Esophagus mucosa (tissue), 1 donor: Measurements from ENCODE around the gene SLC16A9. TPM values are rescaled to one million over a fixed set of nuclear protein-coding genes. Genes with fewer than 3 reads are reported as not detected.

ENCODE experiments used
- ATAC-seq: fragments of 200-7000 bp; cut with Tn5 transposase; one replicate; pipeline ENCODE4 v1.9.1; 2020
- total RNA-seq: library from RNA; stranded (reverse); gene quantifications from one replicate; pipeline ENCODE4 v1.2.4, GENCODE V29; 2023
- donor health status: DM: yes; HTN: yes; CAD: no.

The SLC16A9 gene
- total RNA-seq, 1 donor from 2014 or later: 14.3 TPM

DNA sequence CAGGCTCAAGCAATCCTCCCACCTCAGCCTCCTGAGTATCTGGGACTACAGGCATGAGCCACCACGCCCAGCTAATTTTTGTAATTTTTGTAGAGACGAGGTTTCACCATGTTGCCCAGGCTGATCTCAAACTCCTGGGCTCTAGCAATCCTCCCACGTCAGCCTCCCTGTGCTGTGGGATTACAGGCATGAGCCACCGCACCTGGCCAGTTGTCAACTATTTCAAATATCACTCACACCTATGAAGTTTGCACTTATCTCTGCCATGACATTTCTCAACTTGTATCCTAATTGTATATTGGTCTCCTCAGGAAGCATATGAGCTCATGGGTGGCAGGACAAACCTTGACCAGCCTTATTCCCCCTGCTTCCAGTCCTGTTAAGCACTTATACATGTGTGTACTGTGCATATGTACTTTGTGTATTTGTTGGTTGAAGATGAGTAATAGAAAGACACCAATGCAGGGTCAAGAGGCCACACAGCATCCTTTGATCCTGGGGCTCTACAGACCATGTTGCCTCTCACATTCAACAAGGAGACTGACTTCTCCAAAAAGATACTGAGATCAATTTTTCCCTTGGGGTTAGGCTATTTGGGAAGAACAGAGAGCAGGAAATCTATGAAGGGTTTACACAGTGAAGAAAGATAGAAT is 82.2 kb downstream of the SLC16A9 start:
- no peak for ATAC-seq

DNA sequence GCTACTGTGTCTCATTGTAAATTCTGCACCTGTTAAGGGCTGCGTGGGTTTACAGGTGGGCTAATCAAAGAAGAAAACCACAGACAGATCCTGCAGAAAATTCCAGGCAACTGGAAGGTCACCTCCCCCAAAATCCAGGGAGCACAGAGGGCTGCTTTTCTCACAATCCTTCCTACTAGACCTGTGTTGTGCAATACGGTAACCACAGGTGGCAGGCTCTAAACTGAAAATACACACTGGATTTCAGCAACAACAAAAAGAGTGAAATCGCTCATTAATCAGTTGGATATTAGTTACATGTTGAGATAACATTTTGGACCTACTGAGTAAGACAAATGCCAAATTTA is 83.2 kb downstream of the SLC16A9 start:
- ATAC-seq: no peak

DNA sequence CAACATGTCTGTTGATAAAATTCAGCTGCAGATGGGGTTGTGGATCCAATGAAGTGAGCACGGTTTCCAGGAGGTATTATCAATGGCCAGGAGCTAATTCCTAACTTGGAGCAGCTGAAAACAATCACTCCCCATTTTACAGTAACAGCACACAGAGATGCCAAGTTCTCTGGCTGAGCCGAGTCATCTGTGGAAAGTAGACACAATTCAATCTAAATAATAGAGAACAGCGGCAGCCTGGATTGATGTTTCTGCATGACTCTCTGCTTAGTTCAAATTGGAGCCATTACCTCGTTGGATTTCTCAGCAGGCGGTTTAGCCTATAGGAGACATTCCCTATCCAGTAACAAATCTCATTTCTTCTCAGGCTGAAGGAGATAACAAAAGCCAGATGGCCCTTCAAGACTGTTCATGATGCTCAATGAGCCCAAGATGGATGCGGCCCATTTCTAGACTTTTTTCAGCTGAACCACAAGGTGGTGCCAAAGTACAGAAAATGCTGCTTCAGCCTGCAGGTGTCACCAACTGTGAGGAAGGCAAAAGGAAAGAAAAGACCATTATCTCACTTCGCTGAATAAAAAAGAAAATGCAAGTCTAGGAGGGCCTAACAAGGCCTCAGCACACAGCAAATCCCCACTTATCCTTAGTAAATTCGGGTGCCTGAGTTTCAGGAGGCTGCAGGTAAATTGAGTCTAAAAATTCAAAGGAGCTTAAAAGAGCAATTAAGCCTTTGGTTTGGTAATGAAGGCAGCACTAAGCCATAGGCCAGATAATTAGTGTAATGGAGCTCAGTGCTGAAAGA is 83.7 kb downstream of the SLC16A9 start:
- peak; percentile 79 for ATAC-seq

DNA sequence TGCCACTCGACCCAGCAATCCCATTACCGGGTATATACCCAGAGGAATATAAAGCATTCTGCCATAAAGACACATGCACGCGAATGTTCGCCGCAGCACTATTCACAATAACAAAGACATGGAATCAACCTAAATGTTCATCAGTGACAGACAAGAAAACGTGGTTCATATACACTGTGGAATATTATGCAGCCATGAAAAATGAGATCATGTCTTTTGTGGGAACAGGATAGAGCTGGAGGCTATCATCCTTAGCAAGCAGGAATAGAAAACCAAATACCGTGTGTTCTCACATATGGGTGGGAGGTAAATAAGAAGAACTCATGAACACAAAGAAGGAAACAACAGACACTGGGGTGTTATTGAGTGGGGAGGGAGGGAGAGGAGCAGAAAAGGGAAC is 84.7 kb downstream of the SLC16A9 start:
- no peak for ATAC-seq

DNA sequence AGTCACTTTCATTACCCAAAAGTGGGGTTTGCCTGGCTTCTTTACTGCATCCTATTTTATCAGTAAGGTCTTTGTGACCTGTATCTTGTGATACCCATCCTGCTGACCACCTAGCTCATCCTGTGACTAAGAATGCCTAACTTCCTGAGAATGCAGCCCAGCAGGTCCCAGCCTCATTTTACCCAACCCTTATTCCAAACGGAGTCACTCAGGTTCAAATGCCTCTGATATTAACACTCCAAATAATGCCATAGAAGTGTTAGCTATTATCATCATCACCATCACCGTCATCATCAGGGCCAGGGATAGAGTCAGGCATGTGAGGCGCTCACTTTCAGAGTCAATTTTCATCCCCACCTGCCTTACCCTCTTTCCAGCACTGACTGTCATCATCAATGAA is 85.5 kb downstream of the SLC16A9 start:
- no peak for ATAC-seq

DNA sequence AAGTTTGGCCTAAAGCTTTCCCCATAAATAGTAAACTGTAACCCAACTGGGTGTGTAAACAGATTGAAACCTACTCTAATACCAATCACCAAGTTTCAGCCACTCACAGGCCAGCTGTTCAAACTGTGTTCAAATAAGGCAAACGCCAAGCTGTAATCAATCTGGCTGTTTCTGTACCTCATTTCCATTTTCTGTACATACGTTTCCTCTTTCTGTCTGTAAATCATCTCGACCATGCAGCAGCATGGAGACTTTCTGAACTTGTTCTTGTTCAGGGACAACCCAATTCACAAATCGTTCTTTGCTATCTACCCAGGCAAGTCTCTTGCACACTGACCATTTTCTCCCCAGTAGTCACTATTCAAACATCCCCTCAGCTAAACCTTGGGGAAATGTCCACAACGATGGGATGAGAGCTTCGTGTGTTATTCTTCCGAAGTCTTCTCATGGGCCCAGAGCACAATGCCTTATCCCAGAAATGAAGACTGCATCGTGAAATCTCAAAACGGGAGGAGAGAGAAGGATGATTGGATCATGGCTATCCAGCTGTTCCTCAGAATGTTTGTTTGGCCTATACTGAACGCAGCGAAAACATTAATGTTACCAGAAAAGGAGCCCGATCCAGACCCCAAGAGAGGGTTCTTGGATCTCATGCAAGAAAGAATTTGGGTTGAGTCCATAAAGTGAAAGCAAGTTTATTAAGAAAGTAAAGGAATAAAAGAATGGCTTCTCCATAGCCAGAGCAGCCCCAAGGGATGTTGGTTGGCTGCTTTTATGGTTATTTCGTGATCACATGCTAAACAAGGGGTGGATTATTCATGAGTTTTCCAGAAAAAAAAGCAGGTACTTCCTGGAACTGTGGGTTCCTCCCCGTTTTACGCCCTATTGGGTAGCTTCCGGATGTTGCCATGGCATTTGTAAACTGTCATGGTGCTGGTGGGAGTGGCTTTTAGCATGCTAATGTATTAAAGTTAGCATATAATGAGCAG is 86.2 kb downstream of the SLC16A9 start:
- ATAC-seq: no peak

DNA sequence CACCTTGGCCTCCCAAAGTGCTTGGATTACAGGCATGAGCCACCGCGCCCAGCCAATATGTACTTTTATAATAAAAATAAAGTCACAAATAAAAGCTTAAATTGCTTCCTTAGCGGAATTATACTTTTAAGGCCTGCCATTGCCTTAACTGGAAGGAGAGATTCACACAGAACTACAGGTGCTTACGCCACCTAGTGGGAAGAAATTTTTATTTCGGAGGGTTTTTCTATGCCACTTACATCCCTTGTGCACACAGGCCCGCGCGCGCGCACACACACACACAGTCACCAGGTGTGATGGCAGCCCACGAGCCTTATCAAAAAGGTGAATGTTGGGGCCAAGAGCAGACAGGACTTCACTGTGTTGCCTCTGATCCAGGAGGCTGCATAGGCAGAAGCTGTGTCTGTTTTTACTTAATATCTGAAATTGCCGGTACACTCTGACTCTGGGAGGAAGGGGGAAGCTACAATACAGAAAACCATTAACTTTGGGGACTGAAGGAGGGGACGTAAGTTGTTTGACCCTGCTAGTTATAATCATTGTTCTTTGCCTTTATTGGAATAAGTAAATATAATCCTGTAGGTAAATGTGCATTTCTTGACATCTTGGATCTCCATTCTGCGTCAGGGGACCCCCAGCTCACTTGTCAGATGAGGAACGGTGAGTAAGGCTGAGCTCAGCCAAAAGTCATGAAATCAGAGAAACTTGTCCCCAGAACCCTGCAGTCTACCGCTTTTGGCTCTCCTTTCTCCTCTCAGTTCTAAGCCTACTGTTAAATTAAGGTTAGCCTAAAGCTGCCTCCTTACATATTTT is 87.1 kb downstream of the SLC16A9 start:
- ATAC-seq: peak; percentile 71

DNA sequence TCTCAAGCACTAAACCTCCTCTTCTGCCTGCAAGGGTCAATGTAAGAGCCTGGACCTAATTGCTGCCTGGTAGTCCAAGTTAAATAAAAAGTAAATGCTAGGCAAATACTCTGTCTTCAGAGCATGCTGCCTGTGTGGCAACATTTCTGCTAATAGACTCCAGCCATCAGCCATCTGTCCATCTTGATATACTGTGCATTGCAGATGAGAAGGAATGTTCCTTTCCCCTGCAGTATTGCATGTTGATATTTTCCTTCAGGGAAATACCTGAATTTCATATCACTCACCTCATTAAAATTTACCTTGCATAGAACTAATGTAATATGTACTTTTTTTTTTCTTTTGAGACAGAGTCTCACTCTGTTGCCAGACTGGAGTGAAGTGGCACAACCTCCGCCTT is 87.9 kb downstream of the SLC16A9 start:
- no peak for ATAC-seq

DNA sequence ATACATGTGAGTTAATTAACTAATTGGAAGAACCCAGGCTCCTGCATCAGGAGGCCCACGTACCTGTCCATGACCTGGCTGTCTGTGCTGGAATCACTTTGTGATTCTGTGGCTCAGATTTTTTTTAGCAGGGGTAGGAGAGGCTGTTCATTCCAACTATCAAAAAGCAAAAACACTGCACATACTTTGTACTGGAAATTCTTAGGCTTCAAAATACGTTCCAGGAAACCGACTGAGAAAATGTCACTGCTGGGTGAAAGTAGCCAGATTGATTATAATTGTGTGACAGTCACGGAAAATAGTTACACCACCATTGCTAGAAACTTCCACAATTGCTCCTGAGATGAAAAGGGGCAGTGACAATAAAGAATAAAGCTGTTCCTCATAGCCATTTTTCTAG is 91.0 kb downstream of the SLC16A9 start:
- no peak for ATAC-seq

DNA sequence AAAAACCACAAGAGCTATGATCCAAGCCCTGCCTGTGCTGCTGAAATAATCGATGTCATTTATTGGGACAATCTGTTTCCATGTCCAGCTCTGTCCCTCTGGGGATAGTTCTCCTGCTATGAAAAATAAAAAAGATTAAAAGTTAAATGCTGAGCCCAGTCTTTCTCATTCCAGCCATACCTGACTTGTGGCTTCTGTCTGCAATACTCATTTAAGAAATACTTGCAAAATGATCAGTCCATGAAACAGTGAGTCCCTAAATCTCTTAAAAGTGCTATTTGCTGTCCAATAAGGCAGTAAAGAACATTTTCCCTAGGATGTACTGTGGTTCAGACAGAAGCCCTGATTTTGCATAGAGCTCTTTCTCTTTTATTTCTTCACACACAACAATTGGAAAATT is 91.7 kb downstream of the SLC16A9 start:
- ATAC-seq: no peak

DNA sequence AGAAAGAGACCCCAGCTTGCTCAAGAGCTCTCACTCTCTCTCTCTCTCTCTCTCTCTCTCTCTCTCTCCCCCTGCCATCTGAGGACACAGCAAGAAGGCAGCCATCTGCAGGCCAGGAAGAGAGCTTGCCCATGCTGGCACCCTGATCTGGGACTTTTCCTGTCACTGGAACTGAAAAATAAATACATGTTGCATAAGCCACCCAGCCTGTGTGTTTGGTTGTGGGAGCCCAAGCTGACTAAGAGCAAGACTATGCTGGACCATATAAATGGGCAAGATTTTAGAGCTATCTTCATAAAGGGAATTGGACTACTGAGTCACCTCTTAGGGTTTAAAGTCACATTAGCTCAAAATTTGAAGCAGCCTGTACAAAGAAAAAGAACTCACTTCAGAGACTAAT is 98.6 kb downstream of the SLC16A9 start:
- no peak for ATAC-seq

DNA sequence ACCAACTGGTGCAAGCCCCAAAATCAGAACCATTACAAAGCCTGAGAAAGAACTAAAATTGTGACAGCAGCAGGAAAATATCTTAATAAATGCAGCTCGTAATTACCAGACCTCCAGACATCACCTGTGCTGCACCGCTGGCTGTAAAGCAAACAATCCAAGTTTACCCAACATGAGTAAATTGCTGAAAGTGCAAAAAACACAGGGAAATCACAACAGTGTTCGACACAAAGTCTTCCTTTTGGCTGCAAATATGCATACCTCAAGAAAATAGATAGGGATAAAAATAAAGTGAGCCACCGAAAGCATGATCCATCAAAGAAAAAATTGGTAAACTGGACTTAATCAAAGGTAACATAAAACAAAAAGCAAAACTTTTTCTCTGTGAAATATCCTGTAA is 101.7 kb downstream of the SLC16A9 start:
- ATAC-seq: no peak

DNA sequence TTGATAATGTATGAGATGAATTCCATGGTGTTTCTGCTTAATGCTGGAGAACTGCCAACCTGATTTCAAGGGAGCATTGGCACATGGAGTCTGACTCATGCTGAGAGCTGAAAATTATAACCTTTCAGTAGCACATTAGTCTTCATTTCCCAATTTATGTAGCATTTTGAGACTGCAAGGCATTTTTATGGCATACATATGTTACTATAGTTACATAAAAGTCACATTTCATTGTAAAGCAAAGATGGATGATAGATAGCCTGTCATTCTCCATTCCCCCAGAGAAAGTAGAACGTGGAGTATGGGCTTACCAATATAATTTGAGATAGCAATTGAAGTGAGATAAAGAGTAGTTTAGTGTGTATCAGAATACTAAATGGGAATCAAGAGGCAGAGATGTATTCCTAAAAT is 103.1 kb downstream of the SLC16A9 start:
- ATAC-seq: no peak

DNA sequence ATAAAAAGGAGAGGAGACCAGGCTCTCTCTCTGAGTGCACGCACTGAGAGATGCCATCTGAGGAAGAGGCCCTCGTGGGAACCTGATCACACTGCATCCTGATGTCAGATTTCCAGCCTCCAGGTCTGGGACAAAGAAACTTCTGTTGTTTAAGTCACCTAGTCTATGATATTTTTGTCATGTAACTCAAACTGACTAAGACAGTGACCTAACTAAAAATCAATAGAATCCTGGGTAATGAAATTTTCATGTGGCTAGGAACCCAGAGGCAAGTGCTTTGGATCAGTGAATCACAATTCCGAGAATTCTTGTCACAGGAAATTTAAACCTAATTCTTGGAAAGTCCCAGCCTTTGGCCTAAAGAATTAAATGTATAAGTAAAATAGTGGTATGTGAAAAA is 107.7 kb downstream of the SLC16A9 start:
- ATAC-seq: no peak

Other genes with a start within 250 kb of the SLC16A9 start
- gene MRLN, start 43.6 kb upstream of the SLC16A9 start, total RNA-seq: not detected
- gene CCDC6, start 196.7 kb upstream of the SLC16A9 start, total RNA-seq: 56.8 TPM